WERI-Rb-1 (cell line): ENCODE data around the gene MRPL41.

Source experiments
- DNase-seq: peaks from one replicate; pipeline ENCODE4 v3.0.0-alpha.2; 2020
- H3K27ac ChIP-seq: fragments of 250-450 bp; sonication (Bioruptor Pico); 2 replicates; pipeline ENCODE4 v1.5.1; 2020; ENCODE audit warnings: mild to moderate bottlenecking, moderate library complexity
- H3K27me3 ChIP-seq: fragments of 250-450 bp; sonication (Bioruptor Pico); 2 replicates; pipeline ENCODE4 v1.5.1; 2021; ENCODE audit warnings: mild to moderate bottlenecking, low read depth, moderate library complexity; ENCODE audit not compliant: insufficient read depth, severe bottlenecking
- H3K36me3 ChIP-seq: fragments of 250-450 bp; sonication (Bioruptor Pico); 2 replicates; pipeline ENCODE4 v1.5.1; 2020; ENCODE audit warnings: mild to moderate bottlenecking, moderate library complexity
- H3K4me3 ChIP-seq: 2 replicates; pipeline ENCODE4 v1.5.1; 2011; ENCODE audit warnings: low read depth, mild to moderate bottlenecking, control low read depth, low read length
- H3K9me3 ChIP-seq: fragments of 250-450 bp; sonication (Bioruptor Pico); 2 replicates; pipeline ENCODE4 v1.5.1; 2021; ENCODE audit warnings: mild to moderate bottlenecking, moderate library complexity; ENCODE audit not compliant: severe bottlenecking
- TF ChIP-seq, protein P1 (sequence below): IDR thresholded peaks from 2 replicates; pipeline ENCODE4 v1.5.1; 2011; ENCODE audit warnings: low read depth, mild to moderate bottlenecking, control low read depth, inconsistent platforms, low read length

MRPL41 gene

DNA sequence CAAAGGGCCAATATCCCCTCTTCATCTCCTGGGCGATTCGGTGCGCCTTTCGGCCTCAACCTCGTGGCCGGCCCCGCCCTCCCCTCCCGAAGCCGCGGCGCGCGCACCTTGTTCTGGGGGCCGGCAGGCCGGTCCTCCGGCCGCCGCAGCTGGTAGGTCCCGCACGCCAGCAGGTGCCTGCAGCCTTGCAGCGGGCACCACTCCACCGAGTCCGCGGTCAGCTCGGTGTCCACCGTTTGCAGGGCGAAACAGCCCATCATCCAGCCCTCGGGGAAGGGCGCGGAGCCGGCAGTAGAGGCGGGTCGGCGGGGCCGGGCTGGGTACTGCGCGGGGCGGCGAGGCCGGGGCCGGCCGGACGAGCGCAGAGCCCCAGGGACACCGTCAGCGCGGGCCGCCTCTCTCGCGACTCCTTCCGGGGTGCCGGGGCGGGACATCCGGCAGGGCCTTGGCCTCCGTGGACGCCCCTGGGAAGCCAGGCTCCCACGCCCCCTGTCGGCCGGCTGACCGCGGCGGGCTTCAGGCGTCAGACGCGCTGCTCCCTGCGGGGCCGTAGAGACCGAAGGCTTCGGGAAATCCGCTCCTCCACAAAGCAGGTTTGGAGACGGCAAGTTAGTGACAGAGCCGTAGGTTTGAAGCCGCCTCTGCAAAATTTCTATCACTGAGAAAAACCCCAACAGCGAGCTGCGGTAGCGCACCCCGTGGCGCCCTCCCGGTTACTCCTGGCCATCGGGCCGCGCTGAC, 27.0 kb downstream of the MRPL41 start, which contains the start of gene DPH7:
Gene DPH7 (minus strand): TSS at position 408 of the 741 bp plus-strand sequence. CDS start 148 bp downstream, at position 260.
- Histone ChIP-seq H3K4me3 (peak within 1 kb of the TSS; percentile 91), H3K27ac (peak within 1 kb of the TSS; percentile 95), H3K36me3 (peaks cover 69% of the 10 kb centered on the region), H3K27me3 (no peaks in the 10 kb centered on the region), H3K9me3 (no peaks in the 10 kb centered on the region)
- DNase-seq, result peak; percentile 95
- TF ChIP-seq, protein P1, sequence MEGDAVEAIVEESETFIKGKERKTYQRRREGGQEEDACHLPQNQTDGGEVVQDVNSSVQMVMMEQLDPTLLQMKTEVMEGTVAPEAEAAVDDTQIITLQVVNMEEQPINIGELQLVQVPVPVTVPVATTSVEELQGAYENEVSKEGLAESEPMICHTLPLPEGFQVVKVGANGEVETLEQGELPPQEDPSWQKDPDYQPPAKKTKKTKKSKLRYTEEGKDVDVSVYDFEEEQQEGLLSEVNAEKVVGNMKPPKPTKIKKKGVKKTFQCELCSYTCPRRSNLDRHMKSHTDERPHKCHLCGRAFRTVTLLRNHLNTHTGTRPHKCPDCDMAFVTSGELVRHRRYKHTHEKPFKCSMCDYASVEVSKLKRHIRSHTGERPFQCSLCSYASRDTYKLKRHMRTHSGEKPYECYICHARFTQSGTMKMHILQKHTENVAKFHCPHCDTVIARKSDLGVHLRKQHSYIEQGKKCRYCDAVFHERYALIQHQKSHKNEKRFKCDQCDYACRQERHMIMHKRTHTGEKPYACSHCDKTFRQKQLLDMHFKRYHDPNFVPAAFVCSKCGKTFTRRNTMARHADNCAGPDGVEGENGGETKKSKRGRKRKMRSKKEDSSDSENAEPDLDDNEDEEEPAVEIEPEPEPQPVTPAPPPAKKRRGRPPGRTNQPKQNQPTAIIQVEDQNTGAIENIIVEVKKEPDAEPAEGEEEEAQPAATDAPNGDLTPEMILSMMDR, result peak; percentile 94

DNA sequence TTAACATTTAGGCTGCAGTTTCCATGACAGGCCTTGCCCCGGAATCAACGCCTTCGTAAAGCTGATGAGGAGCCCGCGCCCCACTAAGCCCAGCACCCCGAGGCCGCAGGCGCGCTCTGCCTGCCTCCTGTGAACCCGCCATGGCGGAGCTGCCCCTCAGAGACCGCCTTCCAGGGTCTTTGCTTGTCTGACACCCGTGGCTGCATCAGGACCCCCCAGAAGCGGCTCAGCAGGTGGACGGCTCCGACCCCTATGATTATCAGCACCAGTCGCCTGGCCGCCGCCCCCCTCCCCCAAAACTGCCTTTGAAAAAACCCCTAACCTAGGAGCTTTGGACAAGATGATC, 27.6 kb downstream of the MRPL41 start:
- Histone ChIP-seq H3K4me3 (peak overlapping the region; percentile 32), H3K27me3 (no peaks in the 10 kb centered on the region), H3K9me3 (no peaks in the 10 kb centered on the region), H3K27ac (peak overlapping the region; percentile 95), H3K36me3 (peaks cover 68% of the 10 kb centered on the region)
- TF ChIP-seq, protein P1, result no peak
- DNase-seq, result no peak

DNA sequence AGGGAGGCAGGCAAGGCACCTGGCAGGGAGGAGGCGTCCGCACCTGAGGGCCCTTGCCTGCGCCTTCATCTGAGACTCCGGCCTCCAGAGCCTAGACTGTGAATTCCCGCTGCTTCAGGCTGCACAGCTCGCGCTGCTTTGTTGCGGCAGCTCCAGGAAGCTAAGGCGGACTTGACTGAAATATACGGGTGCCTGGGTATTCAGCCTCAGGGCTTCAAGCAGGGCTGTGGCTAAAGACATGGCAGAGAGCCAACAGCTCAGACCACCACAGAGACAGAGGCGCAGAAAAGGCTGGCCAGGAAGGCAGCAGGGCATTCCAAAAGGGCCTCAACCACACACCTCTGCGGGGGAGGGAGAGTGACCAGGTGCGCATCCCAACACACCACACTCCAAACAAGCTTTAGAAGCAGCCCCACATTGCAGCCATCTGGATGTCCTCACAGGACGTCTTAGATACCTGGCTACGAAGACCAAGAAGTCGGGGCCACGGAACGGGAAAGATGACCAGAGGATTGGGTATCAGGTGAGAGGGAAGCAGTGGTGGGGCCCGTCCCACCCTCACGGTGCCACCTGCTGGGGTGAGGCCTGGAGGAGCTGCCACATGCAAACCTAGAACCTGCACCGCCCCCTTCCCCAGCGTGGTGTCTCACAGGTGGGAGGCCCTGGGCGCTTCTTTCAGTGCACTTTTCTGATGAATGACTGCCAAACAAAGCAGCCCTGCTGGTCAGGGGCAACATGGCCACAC, 28.7 kb downstream of the MRPL41 start:
- Histone ChIP-seq H3K9me3 (no peaks in the 10 kb centered on the region), H3K4me3 (no peak overlapping the region), H3K27ac (no peak overlapping the region), H3K36me3 (peaks cover 69% of the 10 kb centered on the region), H3K27me3 (no peaks in the 10 kb centered on the region)
- no peak for DNase-seq
- TF ChIP-seq, protein P1, result no peak

DNA sequence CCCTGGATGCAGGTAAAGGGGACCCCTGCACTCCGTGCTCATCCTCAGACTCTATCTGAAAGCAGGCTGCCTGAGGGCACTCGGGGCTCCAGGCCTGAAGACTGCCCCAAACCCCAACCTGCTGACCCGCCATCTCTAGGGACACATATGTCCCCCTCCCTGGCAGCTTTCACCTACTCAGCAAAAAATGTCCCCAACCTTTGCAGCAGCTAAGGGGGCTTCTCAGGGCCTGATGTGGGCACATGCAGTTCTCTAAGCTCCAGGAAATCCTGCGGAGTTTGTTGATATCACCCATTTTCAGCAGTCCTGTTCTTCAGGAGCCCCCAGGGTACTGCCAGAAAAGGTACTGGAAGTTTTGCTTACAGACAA, 29.3 kb downstream of the MRPL41 start:
- Histone ChIP-seq H3K4me3 (no peak overlapping the region), H3K36me3 (peaks cover 69% of the 10 kb centered on the region), H3K27me3 (no peaks in the 10 kb centered on the region), H3K27ac (no peak overlapping the region), H3K9me3 (no peaks in the 10 kb centered on the region)
- TF ChIP-seq, protein P1, result no peak
- DNase-seq, result no peak

DNA sequence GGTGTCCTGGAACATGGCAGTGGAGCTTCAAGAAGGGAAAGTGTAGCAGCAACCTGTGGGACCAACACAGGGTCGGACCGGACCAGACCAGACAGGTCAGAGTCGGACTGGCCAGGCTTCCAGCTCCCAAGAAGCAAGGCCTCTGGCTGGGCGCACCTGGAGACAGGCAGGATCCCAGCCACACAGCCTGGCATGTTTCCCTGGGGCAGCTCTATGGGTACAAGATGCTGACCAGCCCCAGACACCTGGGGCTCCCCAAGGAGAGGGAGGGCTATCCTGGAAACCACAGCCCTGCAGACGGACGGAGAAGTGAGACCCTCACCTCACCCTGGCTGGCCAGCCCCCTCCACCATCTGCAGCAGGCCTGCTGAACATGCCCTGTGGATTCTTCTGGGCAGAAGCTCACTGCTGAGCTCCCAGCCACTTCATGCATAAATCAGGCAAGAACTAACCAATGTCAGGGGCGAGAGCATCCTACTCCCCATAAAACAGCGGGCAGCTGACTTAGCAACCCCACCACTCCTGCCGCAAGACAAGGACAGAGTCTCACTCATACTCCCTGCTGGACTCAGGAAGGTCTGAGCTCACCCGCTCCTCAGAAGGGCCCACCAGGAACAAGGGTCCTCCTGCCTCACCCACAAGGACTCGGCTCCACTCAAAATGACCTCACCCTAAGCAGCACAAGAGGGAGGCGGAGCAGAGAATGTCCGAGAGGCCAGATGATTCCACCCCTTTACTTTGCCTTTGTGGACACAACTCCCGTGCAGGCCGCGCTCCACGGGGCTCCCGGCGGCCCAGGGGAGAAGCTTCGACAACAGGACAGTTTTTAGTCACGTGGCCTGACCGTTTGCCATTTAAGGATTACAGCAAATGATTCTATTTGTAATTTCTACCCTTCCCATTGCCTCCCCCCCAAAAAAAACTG, 29.9 kb downstream of the MRPL41 start:
- H3K36me3 ChIP-seq, result peaks cover 65% of the 10 kb centered on the region
- no peaks in the 10 kb centered on the region for H3K27me3 ChIP-seq
- no peak overlapping the region for H3K4me3 ChIP-seq
- TF ChIP-seq, protein P1, result no peak
- no peak overlapping the region for H3K27ac ChIP-seq
- no peaks in the 10 kb centered on the region for H3K9me3 ChIP-seq
- DNase-seq, result no peak
